ENCODE data around the gene BTBD9.

Gene BTBD9

GRCh38 chr6:38583523-38583922 lies 56.2 kb downstream of the BTBD9 start:
- Histone ChIP-seq H3K4me2 (ENCODE audit: insufficient read depth, low read length) (no peak overlapping the region), H4K20me1 (ENCODE audit: insufficient read depth, low read length) (no peaks in the 10 kb centered on the region), H3K79me2 (ENCODE audit: insufficient read depth, low read length) (no peaks in the 10 kb centered on the region), H3K36me3 (ENCODE audit: insufficient read depth, low read length) (0 out of 2 replicates have a peak, but pooled peaks cover 2% of the 10 kb centered on the region), H3K27ac (ENCODE audit: low read length) (no peak overlapping the region), H3K9ac (ENCODE audit: low read depth, low read length) (no peak overlapping the region), H3K4me3 (ENCODE audit: low read depth in 1 of 2, low read length in 2 of 2) (no peak overlapping the region), H3K4me1 (ENCODE audit: insufficient read depth, low read length) (no peaks in the 10 kb centered on the region), H2AFZ (ENCODE audit: low read depth, low read length) (no peak overlapping the region), H3K9me3 (ENCODE audit: insufficient read depth, low read length, severe bottlenecking) (no peaks in the 10 kb centered on the region), H3K27me3 (ENCODE audit: insufficient read depth, low read length, poor library complexity) (no peaks in the 10 kb centered on the region)
- no peak for TF ChIP-seq EZH2 (IDR thresholded peaks at IDR 0.05; ENCODE audit: borderline replicate concordance, low read depth, low read length, severe bottlenecking)
- TF ChIP-seq CTCF (IDR thresholded peaks at IDR 0.05; ENCODE audit: borderline replicate concordance, extremely low read depth, low read length, poor library complexity, severe bottlenecking): no peak
- ATAC-seq (ENCODE audit: insufficient read depth, low read depth) (no peak), DNase-seq (no peak)

GRCh38 chr6:38580030-38580429 lies 59.7 kb downstream of the BTBD9 start:
- Histone ChIP-seq H3K4me2 (ENCODE audit: insufficient read depth, low read length) (no peak overlapping the region), H3K27ac (ENCODE audit: low read length) (no peak overlapping the region)
- no peak for TF ChIP-seq CTCF (IDR thresholded peaks at IDR 0.05; ENCODE audit: borderline replicate concordance, extremely low read depth, low read length, poor library complexity, severe bottlenecking)
- no peak for TF ChIP-seq EZH2 (IDR thresholded peaks at IDR 0.05; ENCODE audit: borderline replicate concordance, low read depth, low read length, severe bottlenecking)

GRCh38 chr6:38579010-38579628 lies 60.6 kb downstream of the BTBD9 start:
- Histone ChIP-seq H3K27me3 (ENCODE audit: insufficient read depth, low read length, poor library complexity) (no peaks in the 10 kb centered on the region), H2AFZ (ENCODE audit: low read depth, low read length) (no peak overlapping the region), H4K20me1 (ENCODE audit: insufficient read depth, low read length) (no peaks in the 10 kb centered on the region), H3K4me2 (ENCODE audit: insufficient read depth, low read length) (no peak overlapping the region), H3K4me1 (ENCODE audit: insufficient read depth, low read length) (no peaks in the 10 kb centered on the region), H3K79me2 (ENCODE audit: insufficient read depth, low read length) (no peaks in the 10 kb centered on the region), H3K4me3 (ENCODE audit: low read depth in 1 of 2, low read length in 2 of 2) (no peak overlapping the region), H3K27ac (ENCODE audit: low read length) (no peak overlapping the region), H3K9ac (ENCODE audit: low read depth, low read length) (no peak overlapping the region), H3K36me3 (ENCODE audit: insufficient read depth, low read length) (0 out of 2 replicates have a peak, but pooled peaks cover 2% of the 10 kb centered on the region), H3K9me3 (ENCODE audit: insufficient read depth, low read length, severe bottlenecking) (no peaks in the 10 kb centered on the region)
- DNase-seq (no peak), ATAC-seq (ENCODE audit: insufficient read depth, low read depth) (no peak)
- TF ChIP-seq CTCF (IDR thresholded peaks at IDR 0.05; ENCODE audit: borderline replicate concordance, extremely low read depth, low read length, poor library complexity, severe bottlenecking) (no peak), EZH2 (IDR thresholded peaks at IDR 0.05; ENCODE audit: borderline replicate concordance, low read depth, low read length, severe bottlenecking) (no peak)

More at GRCh38 chr6:38580030-38580429, 59.7 kb downstream of the BTBD9 start:
- no peak for ATAC-seq (ENCODE audit: insufficient read depth, low read depth)
- Histone ChIP-seq H3K36me3 (ENCODE audit: insufficient read depth, low read length) (0 out of 2 replicates have a peak, but pooled peaks cover 2% of the 10 kb centered on the region), H4K20me1 (ENCODE audit: insufficient read depth, low read length) (no peaks in the 10 kb centered on the region), H3K4me3 (ENCODE audit: low read depth in 1 of 2, low read length in 2 of 2) (no peak overlapping the region), H3K4me1 (ENCODE audit: insufficient read depth, low read length) (no peaks in the 10 kb centered on the region), H2AFZ (ENCODE audit: low read depth, low read length) (no peak overlapping the region), H3K27me3 (ENCODE audit: insufficient read depth, low read length, poor library complexity) (no peaks in the 10 kb centered on the region), H3K9ac (ENCODE audit: low read depth, low read length) (no peak overlapping the region), H3K9me3 (ENCODE audit: insufficient read depth, low read length, severe bottlenecking) (no peaks in the 10 kb centered on the region), H3K79me2 (ENCODE audit: insufficient read depth, low read length) (no peaks in the 10 kb centered on the region)
- no peak for DNase-seq

Data from DND-41 (cell line).